Neural progenitor cell (in vitro differentiated cells): ENCODE measurements around the gene RBM47. TPM values are rescaled to one million over a fixed set of nuclear protein-coding genes. Genes with fewer than 3 reads are reported as not detected.

ENCODE experiments used
- DNase-seq: peaks from one replicate; pipeline ENCODE4 v3.0.0-alpha.2; 2016; ENCODE audit warnings: low spot score
- H2AFZ ChIP-seq: fragments of 200-600 bp; sonication (generic); replicated peaks from 2 replicates; pipeline ENCODE4 v1.6.1; 2016; ENCODE audit warnings: antibody characterized with exemption
- H3F3A ChIP-seq: fragments of 200-600 bp; sonication (generic); 2 replicates; pipeline ENCODE4 v1.6.1; 2016; ENCODE audit warnings: antibody characterized with exemption, low read depth
- H3K27ac ChIP-seq: fragments of 200-600 bp; sonication (generic); 2 replicates; pipeline ENCODE4 v1.5.1; 2016; ENCODE audit warnings: mild to moderate bottlenecking
- H3K27me3 ChIP-seq: fragments of 200-600 bp; sonication (generic); 2 replicates; pipeline ENCODE4 v1.6.1; 2016; ENCODE audit warnings: mild to moderate bottlenecking, moderate library complexity
- H3K36me3 ChIP-seq: fragments of 200-600 bp; sonication (generic); 2 replicates; pipeline ENCODE4 v1.5.1; 2016
- H3K4me1 ChIP-seq: fragments of 200-600 bp; sonication (generic); 2 replicates; pipeline ENCODE4 v1.6.1; 2016; ENCODE audit warnings: mixed run types
- H3K4me2 ChIP-seq: fragments of 200-600 bp; sonication (generic); 2 replicates; pipeline ENCODE4 v1.6.1; 2016
- H3K4me3 ChIP-seq: fragments of 200-600 bp; sonication (generic); 2 replicates; pipeline ENCODE4 v1.5.1; 2016
- H3K79me2 ChIP-seq: fragments of 200-600 bp; sonication (generic); 2 replicates; pipeline ENCODE4 v1.6.1; 2016; ENCODE audit warnings: low read depth
- H3K9ac ChIP-seq: fragments of 200-600 bp; sonication (generic); 2 replicates; pipeline ENCODE4 v1.6.1; 2016
- H3K9me3 ChIP-seq: fragments of 200-600 bp; sonication (generic); 2 replicates; pipeline ENCODE4 v1.5.1; 2016; ENCODE audit warnings: low read depth
- H4K20me1 ChIP-seq: fragments of 200-600 bp; sonication (generic); 2 replicates; pipeline ENCODE4 v1.6.1; 2016; ENCODE audit warnings: low read depth
- H3K27ac Mint-ChIP-seq: 3 replicates; pipeline ENCODE4 v1.8.0; 2021; ENCODE audit warnings: mixed read lengths
- H3K27me3 Mint-ChIP-seq: 2 replicates; pipeline ENCODE4 v1.8.0; 2022; ENCODE audit warnings: low read depth, mild to moderate bottlenecking, inconsistent platforms, moderate library complexity, mixed read lengths; ENCODE audit not compliant: insufficient read depth
- H3K36me3 Mint-ChIP-seq: 3 replicates; pipeline ENCODE4 v1.8.0; 2021; ENCODE audit warnings: mixed read lengths
- H3K4me1 Mint-ChIP-seq: 3 replicates; pipeline ENCODE4 v1.8.0; 2021; ENCODE audit warnings: mixed read lengths
- H3K4me3 Mint-ChIP-seq: 3 replicates; pipeline ENCODE4 v1.8.0; 2021; ENCODE audit warnings: mild to moderate bottlenecking, moderate library complexity, mixed read lengths
- H3K9me3 Mint-ChIP-seq: 3 replicates; pipeline ENCODE4 v1.8.0; 2020; ENCODE audit warnings: mixed read lengths
- EZH2 ChIP-seq: fragments of 200-600 bp; sonication (generic); IDR thresholded peaks from 2 replicates; pipeline ENCODE4 v1.6.1; 2017; ENCODE audit warnings: antibody characterized with exemption, mild to moderate bottlenecking, moderate library complexity
- EZH2phosphoT487 ChIP-seq: fragments of 200-600 bp; sonication (generic); IDR thresholded peaks from 2 replicates; pipeline ENCODE4 v1.6.1; 2017; ENCODE audit warnings: antibody characterized with exemption
- total RNA-seq: library from RNA; depleted of rRNA; stranded (reverse); fragments of >200 nt; gene quantifications from 2 replicates; pipeline ENCODE4 v1.2.3, GENCODE V29; 2015; ENCODE audit warnings: low replicate concordance
- TF ChIP-seq, protein P1 (sequence below): fragments of 200-600 bp; sonication (generic); IDR thresholded peaks from 2 replicates; pipeline ENCODE4 v1.5.1; 2017; ENCODE audit warnings: antibody characterized with exemption, mild to moderate bottlenecking

The RBM47 gene
- total RNA-seq, 1 donor from 2014 or later = 2.9 TPM

- Histone ChIP-seq H4K20me1 (no peaks in the 10 kb centered on the region), H3K9me3 (no peaks in the 10 kb centered on the region), H3K27me3 (no peaks in the 10 kb centered on the region), H3K36me3 (no peaks in the 10 kb centered on the region), H3K9ac (no peak overlapping the region), H2AFZ (no peak overlapping the region), H3F3A (no peaks in the 10 kb centered on the region), H3K4me3 (no peak overlapping the region), H3K27ac (no peak overlapping the region), H3K79me2 (no peaks in the 10 kb centered on the region), H3K4me2 (no peak overlapping the region), H3K4me1 (no peaks in the 10 kb centered on the region)
- DNase-seq = no peak
- Mint-ChIP-seq H3K4me3 (no peak overlapping the region), H3K36me3 (no peaks in the 10 kb centered on the region), H3K27me3 (no peaks in the 10 kb centered on the region), H3K9me3 (no peaks in the 10 kb centered on the region), H3K4me1 (peaks cover 4% of the 10 kb centered on the region), H3K27ac (no peak overlapping the region)
- no peak for TF ChIP-seq EZH2
- TF ChIP-seq, protein P1, sequence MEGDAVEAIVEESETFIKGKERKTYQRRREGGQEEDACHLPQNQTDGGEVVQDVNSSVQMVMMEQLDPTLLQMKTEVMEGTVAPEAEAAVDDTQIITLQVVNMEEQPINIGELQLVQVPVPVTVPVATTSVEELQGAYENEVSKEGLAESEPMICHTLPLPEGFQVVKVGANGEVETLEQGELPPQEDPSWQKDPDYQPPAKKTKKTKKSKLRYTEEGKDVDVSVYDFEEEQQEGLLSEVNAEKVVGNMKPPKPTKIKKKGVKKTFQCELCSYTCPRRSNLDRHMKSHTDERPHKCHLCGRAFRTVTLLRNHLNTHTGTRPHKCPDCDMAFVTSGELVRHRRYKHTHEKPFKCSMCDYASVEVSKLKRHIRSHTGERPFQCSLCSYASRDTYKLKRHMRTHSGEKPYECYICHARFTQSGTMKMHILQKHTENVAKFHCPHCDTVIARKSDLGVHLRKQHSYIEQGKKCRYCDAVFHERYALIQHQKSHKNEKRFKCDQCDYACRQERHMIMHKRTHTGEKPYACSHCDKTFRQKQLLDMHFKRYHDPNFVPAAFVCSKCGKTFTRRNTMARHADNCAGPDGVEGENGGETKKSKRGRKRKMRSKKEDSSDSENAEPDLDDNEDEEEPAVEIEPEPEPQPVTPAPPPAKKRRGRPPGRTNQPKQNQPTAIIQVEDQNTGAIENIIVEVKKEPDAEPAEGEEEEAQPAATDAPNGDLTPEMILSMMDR = no peak
- no peak for TF ChIP-seq EZH2phosphoT487
Observed at GRCh38 chr4:40377512-40378365, 251.9 kb downstream of the RBM47 start.

- H3K79me2 ChIP-seq = no peaks in the 10 kb centered on the region
- no peak overlapping the region for H3K4me2 ChIP-seq
- no peaks in the 10 kb centered on the region for H3K9me3 ChIP-seq
- no peak overlapping the region for H3K4me3 Mint-ChIP-seq
- H4K20me1 ChIP-seq = no peaks in the 10 kb centered on the region
- no peak overlapping the region for H3K4me3 ChIP-seq
- H3K27ac ChIP-seq = no peak overlapping the region
- H3K27me3 Mint-ChIP-seq = peaks cover under 1% of the 10 kb centered on the region
- peaks cover 4% of the 10 kb centered on the region for H3K4me1 Mint-ChIP-seq
- no peaks in the 10 kb centered on the region for H3K36me3 Mint-ChIP-seq
- DNase-seq = no peak
- H3F3A ChIP-seq = no peaks in the 10 kb centered on the region
- no peak overlapping the region for H2AFZ ChIP-seq
- no peak overlapping the region for H3K27ac Mint-ChIP-seq
- H3K4me1 ChIP-seq = no peaks in the 10 kb centered on the region
- no peaks in the 10 kb centered on the region for H3K27me3 ChIP-seq
- H3K36me3 ChIP-seq = no peaks in the 10 kb centered on the region
- no peaks in the 10 kb centered on the region for H3K9me3 Mint-ChIP-seq
- no peak for TF ChIP-seq EZH2
- TF ChIP-seq, protein P1 = no peak
- no peak for TF ChIP-seq EZH2phosphoT487
- H3K9ac ChIP-seq = no peak overlapping the region
Observed at GRCh38 chr4:40375620-40376019, 254.0 kb downstream of the RBM47 start.

DNA sequence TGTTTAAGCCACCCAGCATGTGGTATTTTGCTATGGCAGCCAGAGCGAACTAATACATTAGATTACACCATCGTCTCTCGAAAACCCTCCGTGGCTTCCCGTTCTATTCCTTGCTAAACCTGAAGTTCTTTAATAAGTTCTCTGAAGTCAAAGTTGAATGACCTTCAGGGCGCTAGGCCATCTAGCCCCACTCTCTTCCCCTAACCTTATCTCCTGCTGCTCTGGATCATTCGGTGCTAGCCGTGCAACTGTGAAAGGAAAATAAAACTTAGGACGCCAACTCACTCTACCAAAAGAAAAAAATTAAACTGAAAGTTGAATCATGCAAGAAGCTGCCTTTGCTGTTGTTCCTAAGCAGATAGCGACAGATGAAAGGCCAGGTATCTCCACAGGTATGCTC lies 254.6 kb downstream of the RBM47 start:
- Histone ChIP-seq H3K27me3 (no peaks in the 10 kb centered on the region), H4K20me1 (no peaks in the 10 kb centered on the region), H2AFZ (no peak overlapping the region), H3K27ac (no peak overlapping the region), H3K9me3 (no peaks in the 10 kb centered on the region), H3K4me1 (no peaks in the 10 kb centered on the region), H3K9ac (no peak overlapping the region), H3F3A (no peaks in the 10 kb centered on the region), H3K4me3 (no peak overlapping the region), H3K79me2 (no peaks in the 10 kb centered on the region), H3K4me2 (no peak overlapping the region), H3K36me3 (no peaks in the 10 kb centered on the region)
- DNase-seq = no peak
- TF ChIP-seq, protein P1 = no peak
- no peak for TF ChIP-seq EZH2
- TF ChIP-seq EZH2phosphoT487 = no peak
- no peaks in the 10 kb centered on the region for H3K9me3 Mint-ChIP-seq
- no peak overlapping the region for H3K4me3 Mint-ChIP-seq
- H3K27me3 Mint-ChIP-seq = peaks cover 2% of the 10 kb centered on the region
- no peak overlapping the region for H3K27ac Mint-ChIP-seq
- no peaks in the 10 kb centered on the region for H3K36me3 Mint-ChIP-seq
- peaks cover 4% of the 10 kb centered on the region for H3K4me1 Mint-ChIP-seq
